Measurements from ENCODE around the gene DAAM1. TPM values are rescaled to one million over a fixed set of nuclear protein-coding genes. Genes with fewer than 3 reads are reported as not detected.
A peak's percentile ranks its signal among the peaks of the same experiment; 100 is the strongest.

Gene DAAM1
- total and polyA plus RNA-seq, 8 donors, result 5.8 to 204 (median 31.3) TPM

- Histone ChIP-seq H3K36me3 (peaks cover 11 to 36% (median 18%) of the 10 kb centered on the region in 4 donors), H3K4me1 (peaks cover 5 to 57% (median 35%) of the 10 kb centered on the region in 4 donors), H3K27ac (peak overlapping the region; percentile 56 to 82 (median 68)), H3K9me3 (no peaks in the 10 kb centered on the region), H3K27me3 (no peaks in the 10 kb centered on the region), H3K4me3 (no peak overlapping the region)
- 58 to 79% (median 75%) methylated on average over 2 of the region's 2 CpGs for WGBS, 5 donors
- intact Hi-C loops (cut with DNase I; ENCODE audit: low total_unique reads), result no loop called here
- DNase-seq, result no peak
- no peak for TF ChIP-seq POLR2A (IDR thresholded peaks at IDR 0.05)
- TF ChIP-seq EP300 (IDR thresholded peaks at IDR 0.05), result no peak
- no peak for TF ChIP-seq POLR2AphosphoS5 (IDR thresholded peaks at IDR 0.05)
- no peak for TF ChIP-seq CTCF (IDR thresholded peaks at IDR 0.05)
These were observed 144.8 kb downstream of the DAAM1 start for GRCh38 chr14:59333235-59333634.

DNA sequence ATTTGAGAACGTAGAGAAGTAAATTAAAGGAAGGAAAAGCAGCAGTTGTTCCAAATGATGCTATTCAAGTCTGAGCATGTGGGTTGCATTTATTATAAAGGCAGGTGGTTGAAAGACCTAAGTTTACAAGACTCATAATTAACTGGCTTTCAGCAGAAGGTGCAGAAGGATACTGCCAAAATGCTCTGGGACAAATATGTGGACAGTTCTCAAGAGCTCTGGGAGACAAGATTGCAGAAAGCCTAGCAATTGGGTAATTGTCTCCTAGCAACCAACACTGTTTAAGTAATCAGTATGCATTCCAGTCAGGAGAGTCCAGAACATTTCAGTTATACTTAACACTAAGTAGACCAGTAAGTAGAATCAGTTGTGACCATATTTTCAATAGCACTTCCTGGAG, 145.2 kb downstream of the DAAM1 start:
- Histone ChIP-seq H3K36me3 (peaks cover 11 to 34% (median 18%) of the 10 kb centered on the region in 4 donors), H3K4me3 (no peak overlapping the region), H3K9me3 (no peaks in the 10 kb centered on the region), H3K27ac (peak overlapping the region in 4 of 5 donors; percentile 56 to 82 (median 70)), H3K27me3 (no peaks in the 10 kb centered on the region), H3K4me1 (peaks cover 5 to 60% (median 38%) of the 10 kb centered on the region in 4 donors)
- 48 to 79% (median 63%) methylated on average over 1 of the region's 1 CpG for WGBS, 5 donors
- intact Hi-C loops (cut with DNase I; ENCODE audit: low total_unique reads), result no loop called here
- DNase-seq, result peak in 1 of 2 donors; percentile 89
- no peak for TF ChIP-seq CTCF (IDR thresholded peaks at IDR 0.05)
- TF ChIP-seq EP300 (IDR thresholded peaks at IDR 0.05), result peak; percentile 40
- TF ChIP-seq POLR2AphosphoS5 (IDR thresholded peaks at IDR 0.05), result peak; percentile 45 to 83 (median 56)
- TF ChIP-seq POLR2A (IDR thresholded peaks at IDR 0.05), result no peak

GRCh38 chr14:59334253-59334652, 145.8 kb downstream of the DAAM1 start:
- intact Hi-C loops (cut with DNase I; ENCODE audit: low total_unique reads), result no loop called here
- Histone ChIP-seq H3K27ac (peak overlapping the region in 4 of 5 donors; percentile 13 to 82 (median 66)), H3K4me3 (no peak overlapping the region), H3K27me3 (no peaks in the 10 kb centered on the region), H3K9me3 (no peaks in the 10 kb centered on the region), H3K4me1 (peaks cover 5 to 60% (median 39%) of the 10 kb centered on the region in 4 donors), H3K36me3 (peaks cover 11 to 34% (median 18%) of the 10 kb centered on the region in 4 donors)
- 70 to 96% (median 87%) methylated on average over 3 of the region's 3 CpGs for WGBS, 5 donors
- no peak for TF ChIP-seq EP300 (IDR thresholded peaks at IDR 0.05)
- TF ChIP-seq CTCF (IDR thresholded peaks at IDR 0.05), result no peak
- no peak for TF ChIP-seq POLR2A (IDR thresholded peaks at IDR 0.05)
- TF ChIP-seq POLR2AphosphoS5 (IDR thresholded peaks at IDR 0.05), result no peak
- DNase-seq, result no peak

- intact Hi-C loops (cut with DNase I; ENCODE audit: low total_unique reads), result no loop called here
- Histone ChIP-seq H3K4me3 (no peak overlapping the region), H3K9me3 (no peaks in the 10 kb centered on the region), H3K4me1 (peaks cover 5 to 51% (median 37%) of the 10 kb centered on the region in 4 donors), H3K36me3 (peaks cover 3 to 26% (median 19%) of the 10 kb centered on the region in 4 donors), H3K27ac (peak overlapping the region in 4 of 5 donors; percentile 69 to 82 (median 76)), H3K27me3 (no peaks in the 10 kb centered on the region)
- TF ChIP-seq EP300 (IDR thresholded peaks at IDR 0.05) (no peak), POLR2A (IDR thresholded peaks at IDR 0.05) (no peak), POLR2AphosphoS5 (IDR thresholded peaks at IDR 0.05) (no peak), CTCF (IDR thresholded peaks at IDR 0.05) (no peak)
- peak in 1 of 2 donors; percentile 36 for DNase-seq
These were observed 147.6 kb downstream of the DAAM1 start for GRCh38 chr14:59336098-59336497.
